DOHH2 (cell line): ENCODE data around the gene IFNAR1.

Experiments used
- H3F3A ChIP-seq: fragments of 200-600 bp; sonication (generic), shearing (Covaris generic); 2 replicates; pipeline ENCODE4 v1.6.0; 2016; ENCODE audit warnings: antibody characterized with exemption, mild to moderate bottlenecking; ENCODE audit not compliant: control insufficient read depth, insufficient read depth
- H3K27ac ChIP-seq: fragments of 200-600 bp; sonication (generic); 2 replicates; pipeline ENCODE4 v1.5.1; 2014; ENCODE audit warnings: low read depth, mild to moderate bottlenecking, low read length, moderate library complexity
- H3K27me3 ChIP-seq: fragments of 200-600 bp; sonication (generic); 2 replicates; pipeline ENCODE4 v1.6.1; 2014; ENCODE audit warnings: mild to moderate bottlenecking, low read length, mixed read lengths; ENCODE audit not compliant: control insufficient read depth
- H3K36me3 ChIP-seq: fragments of 200-600 bp; sonication (generic); 2 replicates; pipeline ENCODE4 v1.6.1; 2014; ENCODE audit warnings: mild to moderate bottlenecking, low read length, moderate library complexity, mixed read lengths; ENCODE audit not compliant: control insufficient read depth
- H3K4me1 ChIP-seq: fragments of 200-600 bp; sonication (generic); 2 replicates; pipeline ENCODE4 v1.6.1; 2014; ENCODE audit warnings: mild to moderate bottlenecking, low read length, mixed read lengths; ENCODE audit not compliant: control insufficient read depth
- H3K4me2 ChIP-seq: fragments of 200-600 bp; sonication (generic); 2 replicates; pipeline ENCODE4 v1.6.0; 2014; ENCODE audit warnings: mild to moderate bottlenecking, low read length, moderate library complexity
- H3K4me3 ChIP-seq: fragments of 200-600 bp; sonication (generic); 2 replicates; pipeline ENCODE4 v1.5.1; 2014; ENCODE audit warnings: mild to moderate bottlenecking, low read length, mixed read lengths
- H3K79me2 ChIP-seq: fragments of 200-600 bp; sonication (generic); 2 replicates; pipeline ENCODE4 v1.6.1; 2014; ENCODE audit warnings: mild to moderate bottlenecking, low read length, mixed read lengths; ENCODE audit not compliant: control insufficient read depth
- H3K9me2 ChIP-seq: fragments of 200-600 bp; sonication (generic); replicated peaks from 2 replicates; pipeline ENCODE4 v1.6.1; 2014; ENCODE audit warnings: mild to moderate bottlenecking, low read length, mixed read lengths; ENCODE audit not compliant: control insufficient read depth
- H3K9me3 ChIP-seq: fragments of 200-600 bp; sonication (generic); 2 replicates; pipeline ENCODE4 v1.6.1; 2014; ENCODE audit warnings: antibody characterized with exemption, low read length, mixed read lengths; ENCODE audit not compliant: control insufficient read depth, insufficient read depth
- H4K20me1 ChIP-seq: fragments of 200-600 bp; sonication (generic); 2 replicates; pipeline ENCODE4 v1.6.0; 2014; ENCODE audit warnings: low read depth, mild to moderate bottlenecking, antibody characterized with exemption, low read length, moderate library complexity; ENCODE audit not compliant: control insufficient read depth, insufficient read depth
- EZH2phosphoT487 ChIP-seq: fragments of 200-600 bp; sonication (generic); IDR thresholded peaks from 2 replicates; pipeline ENCODE4 v1.6.1; 2017; ENCODE audit warnings: borderline replicate concordance, mild to moderate bottlenecking, antibody characterized with exemption, low read length, moderate library complexity, mixed read lengths
- TF ChIP-seq, protein P1 (sequence below): fragments of 200-600 bp; sonication (generic); IDR thresholded peaks from one replicate; pipeline ENCODE4 v1.5.1; 2014; ENCODE audit warnings: antibody characterized with exemption, mild to moderate bottlenecking, low read depth, low read length; ENCODE audit not compliant: poor library complexity, severe bottlenecking

The IFNAR1 gene

DNA sequence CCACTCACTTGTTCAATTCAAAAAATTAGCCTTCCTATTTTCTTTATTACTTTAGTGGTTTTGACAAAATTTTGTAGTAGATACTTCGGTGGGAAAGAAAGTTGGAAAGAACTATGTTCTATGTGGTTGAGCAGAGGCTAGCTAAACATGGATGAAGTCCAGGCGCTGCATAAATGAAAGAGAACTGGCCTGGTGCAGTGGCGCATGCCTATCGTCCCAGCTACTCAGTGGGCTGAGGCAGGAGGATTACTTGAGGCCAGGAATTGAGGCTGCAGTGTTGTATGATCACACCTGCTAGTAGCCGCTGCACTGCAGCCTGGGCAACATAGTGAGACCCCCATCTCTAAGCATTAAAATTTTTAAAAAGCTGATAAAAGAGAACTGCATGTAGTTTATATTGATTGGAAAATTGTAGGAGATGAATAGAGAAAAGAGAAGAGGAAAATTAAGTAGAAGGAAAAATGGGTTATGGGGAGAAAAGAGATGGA, 21.0 kb downstream of the IFNAR1 start:
- no peaks in the 10 kb centered on the region for H4K20me1 ChIP-seq
- TF ChIP-seq, protein P1, sequence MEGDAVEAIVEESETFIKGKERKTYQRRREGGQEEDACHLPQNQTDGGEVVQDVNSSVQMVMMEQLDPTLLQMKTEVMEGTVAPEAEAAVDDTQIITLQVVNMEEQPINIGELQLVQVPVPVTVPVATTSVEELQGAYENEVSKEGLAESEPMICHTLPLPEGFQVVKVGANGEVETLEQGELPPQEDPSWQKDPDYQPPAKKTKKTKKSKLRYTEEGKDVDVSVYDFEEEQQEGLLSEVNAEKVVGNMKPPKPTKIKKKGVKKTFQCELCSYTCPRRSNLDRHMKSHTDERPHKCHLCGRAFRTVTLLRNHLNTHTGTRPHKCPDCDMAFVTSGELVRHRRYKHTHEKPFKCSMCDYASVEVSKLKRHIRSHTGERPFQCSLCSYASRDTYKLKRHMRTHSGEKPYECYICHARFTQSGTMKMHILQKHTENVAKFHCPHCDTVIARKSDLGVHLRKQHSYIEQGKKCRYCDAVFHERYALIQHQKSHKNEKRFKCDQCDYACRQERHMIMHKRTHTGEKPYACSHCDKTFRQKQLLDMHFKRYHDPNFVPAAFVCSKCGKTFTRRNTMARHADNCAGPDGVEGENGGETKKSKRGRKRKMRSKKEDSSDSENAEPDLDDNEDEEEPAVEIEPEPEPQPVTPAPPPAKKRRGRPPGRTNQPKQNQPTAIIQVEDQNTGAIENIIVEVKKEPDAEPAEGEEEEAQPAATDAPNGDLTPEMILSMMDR = no peak
- no peak for TF ChIP-seq EZH2phosphoT487
- no peak overlapping the region for H3K4me2 ChIP-seq
- no peaks in the 10 kb centered on the region for H3K27me3 ChIP-seq
- no peak overlapping the region for H3K27ac ChIP-seq
- no peak overlapping the region for H3K4me3 ChIP-seq
- peaks cover 2% of the 10 kb centered on the region; the same call in 1 of the 2 replicates for H3K79me2 ChIP-seq
- H3K9me2 ChIP-seq = no peaks in the 10 kb centered on the region
- no peaks in the 10 kb centered on the region for H3F3A ChIP-seq
- H3K36me3 ChIP-seq = peaks cover 82% of the 10 kb centered on the region
- no peaks in the 10 kb centered on the region for H3K4me1 ChIP-seq
- H3K9me3 ChIP-seq = no peaks in the 10 kb centered on the region

DNA sequence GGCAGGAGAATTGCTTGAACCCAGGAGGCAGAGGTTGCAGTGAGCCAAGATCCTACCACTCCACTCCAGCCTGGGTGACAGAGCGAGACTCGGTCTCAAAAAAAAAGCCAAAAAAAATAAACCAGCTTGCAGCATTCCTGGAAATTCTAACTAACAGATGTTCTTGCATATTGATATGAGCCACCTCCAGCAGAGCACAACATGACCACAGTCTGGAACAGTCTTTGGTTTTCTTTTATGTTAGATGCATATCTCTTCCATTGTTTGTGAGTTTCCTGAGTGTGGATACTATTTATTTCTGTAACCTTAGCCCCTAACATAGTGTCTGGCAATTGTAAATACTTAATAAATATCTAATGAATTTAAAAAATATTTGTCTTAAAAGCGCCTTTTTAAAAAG, 23.9 kb downstream of the IFNAR1 start:
- Histone ChIP-seq H4K20me1 (no peaks in the 10 kb centered on the region), H3K27ac (no peak overlapping the region), H3K4me2 (no peak overlapping the region), H3K27me3 (no peaks in the 10 kb centered on the region), H3K9me2 (no peaks in the 10 kb centered on the region), H3K4me3 (no peak overlapping the region), H3K9me3 (no peaks in the 10 kb centered on the region), H3K36me3 (peaks cover 78% of the 10 kb centered on the region), H3K79me2 (no peaks in the 10 kb centered on the region), H3F3A (peaks cover 6% of the 10 kb centered on the region; the same call in 1 of the 2 replicates), H3K4me1 (no peaks in the 10 kb centered on the region)
- TF ChIP-seq EZH2phosphoT487 = no peak
- TF ChIP-seq, protein P1 = no peak

DNA sequence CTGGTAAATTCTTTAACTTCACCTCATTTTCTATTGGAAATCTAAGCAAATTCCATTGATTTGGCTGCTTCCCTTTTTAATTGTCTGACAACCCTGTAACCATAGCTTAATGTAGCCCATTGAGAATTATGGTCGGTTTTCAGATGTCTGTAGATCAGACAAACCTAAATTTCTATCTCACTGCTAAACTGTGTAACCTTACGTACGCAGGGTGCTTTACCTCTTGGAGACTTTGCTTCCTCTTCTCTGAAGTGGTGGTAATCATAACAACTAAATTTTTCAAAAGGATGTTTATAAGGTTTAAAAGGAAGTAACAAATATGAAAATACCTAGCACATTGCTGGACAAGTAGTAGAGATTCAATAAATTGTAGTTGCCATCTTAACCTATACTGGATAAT, 25.9 kb downstream of the IFNAR1 start:
- no peak for TF ChIP-seq EZH2phosphoT487
- TF ChIP-seq, protein P1 = no peak
- H3K9me3 ChIP-seq = no peaks in the 10 kb centered on the region
- H3K4me2 ChIP-seq = no peak overlapping the region
- H3K4me3 ChIP-seq = no peak overlapping the region
- peaks cover 6% of the 10 kb centered on the region; the same call in 1 of the 2 replicates for H3F3A ChIP-seq
- H3K27ac ChIP-seq = no peak overlapping the region
- no peaks in the 10 kb centered on the region for H3K9me2 ChIP-seq
- H3K27me3 ChIP-seq = no peaks in the 10 kb centered on the region
- no peaks in the 10 kb centered on the region for H3K79me2 ChIP-seq
- H3K36me3 ChIP-seq = peaks cover 78% of the 10 kb centered on the region
- no peaks in the 10 kb centered on the region for H4K20me1 ChIP-seq
- H3K4me1 ChIP-seq = no peaks in the 10 kb centered on the region
